Left hindlimb (tissue), 1 donor: ENCODE data around the gene ZNF280B.
"Not testable (repeated sequence)": the region's sequence is repeated elsewhere in the genome, so short reads cannot be mapped to it uniquely, and the experiment has no call there.

Experiments
- DNase-seq: peaks from one replicate; pipeline ENCODE4 v3.0.0-alpha.2; 2018

ZNF280B gene

DNA sequence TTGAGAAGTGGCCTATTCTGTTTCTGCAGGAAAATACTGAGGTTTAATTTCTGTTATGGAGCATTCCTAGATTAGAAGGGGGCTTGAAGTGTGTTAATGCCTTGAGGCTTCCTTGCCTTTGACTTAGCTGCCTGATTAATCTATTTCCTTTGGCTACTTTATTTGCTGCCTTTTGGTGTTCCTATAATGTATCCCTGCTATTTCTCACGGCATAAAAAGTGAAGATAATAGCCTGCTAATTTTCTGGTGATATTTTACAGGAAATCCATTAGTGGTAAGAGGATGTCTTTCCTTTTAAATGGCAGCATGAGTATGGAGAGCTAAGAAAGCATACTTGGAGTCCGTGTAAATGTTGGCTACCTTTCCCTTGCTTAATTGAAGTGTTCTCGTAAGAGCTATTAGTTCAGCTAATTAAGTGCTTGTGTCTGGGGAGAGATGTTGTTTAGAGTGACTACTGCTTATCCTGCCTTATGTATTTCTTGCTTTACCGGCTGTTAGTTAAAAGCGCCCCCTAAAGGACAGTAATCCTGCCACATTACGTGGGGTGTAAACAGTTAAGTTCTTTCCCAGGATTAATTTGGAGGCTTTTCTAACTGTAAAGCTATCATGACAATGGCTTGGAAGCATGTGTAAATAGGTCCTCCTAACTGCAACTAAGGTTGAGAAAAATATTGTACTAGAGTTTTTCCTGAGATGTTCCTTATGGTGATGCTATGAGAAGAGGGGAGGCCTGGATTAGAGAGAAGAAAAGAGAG lies 45.6 kb downstream of the ZNF280B start:
- no peak for DNase-seq

DNA sequence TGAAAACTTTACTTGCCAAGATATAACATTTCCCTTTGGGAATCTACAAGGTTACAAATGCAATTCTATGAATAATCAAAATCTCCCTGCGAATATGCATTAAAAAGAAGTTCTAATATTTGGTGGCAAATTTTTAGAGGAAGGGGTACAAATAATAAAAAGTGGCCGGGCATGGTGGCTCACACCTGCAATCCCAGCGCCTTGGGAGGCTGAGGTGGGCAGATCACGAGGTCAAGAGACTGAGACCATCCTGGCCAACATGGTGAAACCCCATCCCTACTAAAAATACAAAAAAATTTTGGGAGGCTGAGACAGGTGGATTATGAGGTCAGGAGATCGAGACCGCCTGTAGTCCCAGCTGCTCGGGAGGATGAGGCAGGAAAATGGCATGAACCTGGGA lies 47.0 kb downstream of the ZNF280B start:
- no peak for DNase-seq

DNA sequence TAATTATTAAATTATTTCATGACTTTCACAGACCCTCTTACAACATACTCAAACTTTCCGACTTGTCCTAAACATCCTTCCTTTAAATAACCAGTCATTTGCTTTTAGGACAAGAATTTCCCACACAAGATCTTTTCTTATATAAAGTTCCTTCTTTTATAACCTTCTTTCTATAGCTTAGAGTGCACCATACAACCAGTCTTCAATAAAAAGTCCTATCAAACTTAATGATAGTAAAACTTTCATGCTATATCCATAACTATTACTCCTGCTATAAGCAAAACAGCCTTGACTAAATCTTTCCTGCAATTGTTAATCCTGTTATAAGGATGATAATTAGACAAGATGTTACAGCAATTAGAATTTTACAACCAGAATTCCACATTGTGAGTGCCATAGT lies 47.4 kb downstream of the ZNF280B start:
- DNase-seq = no peak

DNA sequence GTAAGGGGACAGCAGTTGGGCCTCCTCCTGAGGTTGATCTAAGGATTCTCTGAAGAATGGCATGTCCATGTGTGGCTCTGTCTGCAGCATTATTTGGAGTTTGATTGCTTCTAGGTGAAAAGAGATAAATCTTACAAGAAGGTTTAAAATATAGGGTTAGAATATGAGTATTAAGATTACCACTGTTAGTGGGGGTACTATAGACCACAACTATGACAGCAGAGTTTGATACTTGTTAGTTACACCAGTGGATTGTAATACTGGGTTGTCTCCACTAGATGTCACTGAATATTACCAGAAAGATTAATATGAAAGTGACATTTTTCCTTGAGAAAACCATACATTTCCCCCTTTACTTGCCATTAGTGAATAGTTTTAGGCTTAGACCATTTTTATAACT lies 47.9 kb downstream of the ZNF280B start:
- DNase-seq = no peak

DNA sequence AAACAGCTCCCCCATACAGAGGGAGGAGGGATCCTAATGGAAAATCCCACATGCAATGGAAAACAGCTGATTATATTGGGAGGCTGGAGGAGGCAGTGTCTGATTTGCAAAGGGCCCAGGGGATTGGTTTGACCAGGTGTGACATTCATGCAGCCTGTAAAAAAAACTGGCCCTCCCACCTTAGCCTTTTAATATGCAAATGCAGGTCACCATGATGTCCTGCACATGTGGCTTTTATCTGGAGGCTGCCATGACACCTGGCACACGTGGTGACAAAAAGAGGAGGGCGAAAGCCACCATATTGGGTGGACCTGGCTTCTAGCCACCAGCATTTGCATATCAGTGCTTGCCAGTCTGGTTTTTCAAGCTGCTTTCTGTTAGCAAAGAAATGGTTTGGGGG lies 48.5 kb downstream of the ZNF280B start:
- no peak for DNase-seq

DNA sequence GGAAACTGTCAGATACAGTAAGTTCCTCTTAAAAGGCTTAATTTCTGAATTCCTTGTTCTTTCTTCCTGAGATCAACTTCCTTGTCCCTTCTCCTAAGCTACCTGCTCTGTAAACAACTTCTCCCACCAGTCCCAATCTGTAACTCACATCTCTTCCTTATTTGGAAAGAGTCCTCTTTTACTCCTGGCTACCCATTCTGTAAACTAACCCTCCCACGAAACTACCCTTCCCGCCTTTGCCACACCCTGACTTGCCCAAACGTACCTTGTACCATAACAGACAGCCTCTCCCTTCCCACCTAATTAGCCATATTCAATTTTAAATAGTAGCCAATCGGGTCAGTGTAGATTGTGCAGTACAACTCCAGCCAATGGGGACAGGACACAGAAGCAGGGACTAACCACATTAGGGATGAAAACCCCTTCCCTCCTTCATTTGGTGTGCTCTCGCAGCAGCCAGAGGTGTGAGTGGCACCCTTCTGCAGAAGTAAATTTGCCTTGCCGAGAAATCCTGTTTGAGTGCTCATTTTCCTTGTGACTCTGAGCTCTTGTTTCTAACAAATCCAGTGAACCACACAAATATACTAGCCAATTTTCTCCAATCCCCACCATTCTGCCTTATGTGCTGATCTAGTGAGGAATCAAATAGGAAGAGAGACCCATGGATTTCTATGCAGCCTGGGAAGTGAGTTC lies 49.5 kb downstream of the ZNF280B start:
- no peak for DNase-seq

DNA sequence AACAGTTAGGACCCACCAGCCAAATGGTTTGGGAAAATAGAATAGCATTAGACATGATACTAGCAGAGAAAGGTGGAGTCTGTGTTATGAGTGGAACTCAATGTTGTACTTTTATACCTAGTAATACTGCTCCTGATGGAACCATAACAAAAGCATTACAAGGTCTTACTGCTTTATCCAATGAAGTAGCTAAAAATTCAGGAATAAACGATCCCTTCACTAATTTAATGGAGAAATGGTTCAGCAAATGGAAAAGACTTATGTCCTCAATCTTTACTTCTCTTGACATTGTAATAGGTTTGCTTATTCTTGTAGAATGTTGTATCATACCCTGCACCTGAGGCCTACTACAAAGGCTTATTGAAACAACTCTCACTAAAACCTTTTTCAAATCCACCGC lies 50.2 kb downstream of the ZNF280B start:
- no peak for DNase-seq

DNA sequence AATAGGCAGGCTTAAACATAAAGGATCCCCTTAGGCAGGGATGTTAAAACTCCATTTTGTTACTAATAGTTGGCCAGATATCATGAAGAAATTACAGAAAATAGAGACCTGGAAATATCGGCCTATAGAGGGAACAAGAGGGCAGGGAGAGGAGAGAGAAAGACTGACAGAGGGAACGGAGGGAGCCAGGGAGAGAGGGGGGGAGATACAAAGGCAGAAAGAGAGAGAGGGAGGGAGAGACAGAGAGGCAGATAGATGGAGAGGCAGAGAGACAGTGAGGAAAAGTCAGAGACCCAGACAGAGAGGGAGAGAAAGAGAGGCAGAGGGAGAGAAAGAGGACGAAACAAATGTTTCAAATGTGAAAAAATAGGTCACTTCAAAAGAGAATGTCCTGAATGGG lies 53.5 kb downstream of the ZNF280B start:
- no peak for DNase-seq

DNA sequence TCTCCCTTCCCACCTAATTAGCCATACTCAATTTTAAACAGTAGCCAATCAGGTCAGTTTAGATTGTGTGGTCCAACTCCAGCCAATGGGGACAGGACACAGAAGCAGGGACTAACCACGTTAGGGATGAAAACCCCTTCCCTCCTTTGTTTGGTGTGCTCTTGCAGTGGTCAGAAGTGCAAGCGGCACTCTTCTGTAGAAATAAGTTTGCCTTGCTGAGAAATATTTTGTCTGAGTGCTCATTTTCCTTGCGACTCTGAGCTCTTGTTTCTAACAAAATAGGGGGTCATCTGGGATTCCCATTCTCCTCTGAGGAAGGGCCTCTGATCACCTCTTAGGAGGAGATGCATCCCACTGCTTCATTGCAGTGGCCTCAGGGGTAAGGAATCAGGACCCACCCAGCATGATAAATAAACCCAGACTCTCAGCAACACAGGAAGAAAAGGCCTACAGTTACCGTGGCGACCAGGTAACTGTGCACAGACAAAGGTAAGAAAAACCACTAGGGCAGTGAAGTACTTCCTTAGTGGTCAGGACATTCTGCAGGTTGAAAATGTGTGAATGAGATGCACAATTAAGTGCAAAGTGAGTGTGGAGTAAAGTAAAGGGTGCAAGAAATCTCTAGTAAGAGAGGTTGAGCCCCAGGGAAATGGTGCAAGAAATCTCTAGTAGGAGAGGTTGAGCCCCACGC lies 55.4 kb downstream of the ZNF280B start:
- no peak for DNase-seq

DNA sequence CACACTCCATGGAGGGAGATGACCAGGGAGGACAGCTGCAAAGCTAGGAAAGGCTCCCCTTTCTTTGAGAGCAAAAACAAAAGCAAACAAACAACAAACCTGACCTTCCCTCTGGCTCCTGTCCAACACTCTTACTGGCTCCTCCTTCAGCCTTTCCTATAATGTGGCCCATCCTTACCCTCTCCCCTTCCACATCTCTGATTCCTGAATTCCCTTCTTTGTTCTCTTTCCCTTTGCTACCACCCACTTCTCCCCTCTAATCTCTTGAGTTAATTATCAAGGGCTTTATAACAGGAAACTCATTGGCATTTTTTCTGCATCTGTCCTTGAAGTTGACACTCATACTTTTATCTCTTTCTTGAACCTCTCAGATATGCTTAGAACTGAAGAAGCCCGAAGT lies 56.3 kb downstream of the ZNF280B start:
- no peak for DNase-seq

DNA sequence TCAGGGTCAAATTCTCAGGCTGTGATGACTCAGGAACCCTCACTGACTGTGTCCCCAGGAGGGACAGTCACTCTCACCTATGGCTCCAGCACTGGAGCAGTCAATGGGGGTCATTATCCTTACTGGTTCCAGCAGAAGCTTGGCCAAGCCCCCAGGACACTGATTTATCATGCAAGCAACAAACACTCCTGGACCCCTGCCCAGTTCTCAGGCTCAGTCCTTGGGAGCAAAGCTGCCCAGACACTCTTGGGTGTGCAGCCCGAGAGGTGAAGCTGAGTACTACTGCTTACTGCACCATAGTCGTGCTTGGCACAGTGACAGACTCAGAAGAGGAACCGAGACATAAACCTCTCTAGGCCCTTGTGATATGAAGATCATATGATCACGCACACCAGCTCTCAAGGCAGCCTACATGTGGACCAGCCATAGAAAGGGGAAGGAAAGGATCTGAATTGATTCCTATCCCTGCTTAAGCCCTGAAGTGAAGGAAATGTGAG lies 58.2 kb downstream of the ZNF280B start:
- DNase-seq = no peak

DNA sequence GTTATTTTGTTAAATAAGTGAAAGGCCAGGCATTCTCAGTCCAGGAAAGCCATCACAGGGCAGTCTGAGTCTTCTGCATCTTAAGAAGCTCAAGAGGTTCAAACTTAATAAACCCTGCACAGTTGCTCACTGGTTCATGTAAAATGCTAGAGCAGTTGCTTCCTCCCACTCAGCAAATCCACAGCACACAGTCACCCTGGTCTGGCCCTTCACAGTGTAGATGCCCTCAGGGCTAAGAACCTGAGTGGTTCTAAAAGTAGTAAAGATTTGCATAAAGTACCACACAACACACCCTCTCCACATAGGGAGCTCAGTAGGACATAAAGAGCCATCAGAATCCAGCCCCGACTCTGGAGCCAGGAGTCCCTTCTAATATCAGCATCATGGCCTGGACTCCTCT lies 58.7 kb downstream of the ZNF280B start:
- no peak for DNase-seq

DNA sequence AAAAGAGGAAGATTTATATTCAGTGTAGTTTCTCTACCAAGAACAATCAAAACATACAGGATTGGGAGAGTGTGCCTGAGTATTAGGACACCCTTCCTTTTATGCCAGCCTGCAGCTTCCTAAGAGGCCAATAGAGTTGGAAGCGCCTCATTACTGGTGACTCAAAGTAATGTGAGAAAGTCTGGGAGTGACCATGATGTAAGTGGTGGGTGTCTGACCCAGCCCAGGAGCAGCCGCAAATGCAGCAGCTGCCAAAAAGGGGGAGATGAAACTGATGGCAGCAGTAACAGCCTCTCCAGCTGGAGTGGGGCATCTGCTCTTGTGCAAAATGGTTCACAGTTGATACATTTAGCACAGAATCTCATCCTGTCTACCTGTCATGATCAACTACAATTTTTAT lies 62.0 kb downstream of the ZNF280B start:
- DNase-seq = no peak

DNA sequence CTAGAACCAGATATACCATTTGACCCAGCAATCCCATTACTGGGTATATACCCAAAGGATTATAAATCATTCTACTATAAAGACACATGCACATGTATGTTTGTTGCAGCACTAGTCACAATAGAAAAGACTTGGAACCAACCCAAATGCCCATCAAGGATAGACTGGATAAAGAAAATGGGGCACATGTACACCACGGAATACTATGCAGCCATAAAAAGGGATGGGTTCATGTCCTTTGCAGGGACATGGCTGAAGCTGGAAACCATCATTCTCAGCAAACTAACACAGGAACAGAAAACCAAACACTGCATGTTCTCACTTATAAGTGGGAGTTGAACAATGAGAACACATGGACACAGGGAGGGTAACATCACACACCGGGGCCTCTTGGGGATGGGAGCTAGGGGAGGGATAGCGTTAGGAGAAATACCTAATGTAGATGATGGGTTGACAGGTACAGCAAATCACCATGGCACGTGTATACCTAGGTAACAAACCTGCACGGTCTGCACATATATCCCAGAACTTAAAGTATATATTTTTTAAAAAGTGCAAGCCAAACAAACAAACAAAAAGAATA lies 64.4 kb downstream of the ZNF280B start:
- not testable (repeated sequence) for DNase-seq

DNA sequence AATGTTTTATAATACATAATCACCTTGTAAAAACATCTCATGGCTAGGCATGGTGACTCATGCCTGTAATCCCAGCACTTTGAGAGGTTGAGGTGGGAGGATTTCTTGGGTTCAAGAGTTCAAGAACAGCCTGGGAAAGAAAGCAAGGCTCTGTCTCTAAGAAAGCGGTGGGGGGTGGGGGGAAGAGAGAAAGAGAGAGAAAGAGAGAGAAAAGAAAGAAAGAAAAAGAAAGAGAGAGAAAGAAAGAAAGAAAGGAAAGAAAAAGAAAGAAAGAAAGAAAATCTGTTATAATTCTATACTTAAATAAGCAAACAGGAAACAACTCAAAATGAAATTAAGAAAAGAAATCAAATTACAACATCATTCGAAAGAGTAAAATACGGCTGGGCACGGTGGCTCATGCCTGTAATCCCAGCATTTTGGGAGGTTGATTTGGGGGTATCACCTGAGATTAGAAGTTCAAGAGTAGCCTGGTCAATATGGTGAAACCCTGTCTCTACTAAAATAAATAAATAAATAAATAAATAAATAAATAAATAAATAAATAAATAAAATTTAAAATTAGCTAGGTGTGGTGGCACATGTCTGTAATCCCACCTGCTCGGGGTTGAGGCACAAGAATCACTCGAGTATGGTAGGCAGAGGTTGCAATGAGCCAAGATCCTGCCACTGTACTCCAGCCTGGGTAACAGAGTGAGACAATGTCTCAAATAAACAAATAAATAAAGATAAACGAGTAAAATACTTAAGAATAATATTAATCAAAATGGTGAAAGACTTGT lies 65.4 kb downstream of the ZNF280B start:
- DNase-seq = no peak

DNA sequence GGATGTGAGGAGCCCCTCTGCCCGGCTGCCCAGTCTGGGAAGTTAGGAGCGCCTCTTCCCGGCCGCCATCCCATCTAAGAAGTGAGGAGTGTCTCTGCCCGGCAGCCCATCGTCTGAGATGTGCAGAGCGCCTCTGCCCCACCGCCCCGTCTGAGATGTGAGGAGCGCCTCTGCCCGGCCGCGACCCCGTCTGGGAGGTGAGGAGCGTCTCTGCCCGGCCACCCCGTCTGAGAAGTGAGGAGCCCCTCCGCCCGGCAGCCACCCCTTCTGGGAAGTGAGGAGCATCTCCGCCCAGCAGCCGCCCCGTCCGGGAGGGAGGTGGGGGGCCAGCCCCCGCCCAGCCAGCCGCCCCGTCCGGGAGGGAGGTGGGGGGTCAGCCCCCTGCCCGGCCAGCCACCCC lies 66.9 kb downstream of the ZNF280B start:
- not testable (repeated sequence) for DNase-seq

DNA sequence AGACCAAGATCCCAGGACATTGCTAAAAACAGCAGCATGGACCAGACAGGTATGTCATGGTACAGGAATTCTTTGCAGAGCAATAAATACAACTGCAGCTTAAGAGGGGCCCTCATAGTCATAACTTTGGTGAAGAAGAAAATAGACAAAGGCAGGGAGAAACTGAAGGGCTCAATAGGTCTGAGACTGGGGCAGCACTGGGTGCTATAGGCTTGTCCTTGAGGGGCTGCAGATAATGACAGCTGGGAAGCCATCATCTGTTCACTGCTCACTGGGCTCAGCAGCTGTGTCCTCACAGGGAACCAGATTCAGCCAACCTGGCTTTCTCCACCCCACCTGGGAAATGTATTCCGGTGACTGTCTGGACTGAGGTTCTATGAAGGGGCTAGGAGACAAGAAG lies 68.4 kb downstream of the ZNF280B start:
- DNase-seq = no peak
